Spleen (tissue), 7 donors: ENCODE measurements around the gene ADAMTS12.

ENCODE experiments used
- POLR2A ChIP-seq, 3 donors: fragments of 450-650 bp; IDR thresholded peaks; one replicate each; pipeline ENCODE4 v1.5.1; 2017; ENCODE audit warnings: antibody characterized with exemption in 3 of 3, mild to moderate bottlenecking in 1 of 3
- POLR2AphosphoS5 ChIP-seq, 3 donors: sonication (generic); formaldehyde crosslinking; IDR thresholded peaks; one replicate each; pipeline ENCODE4 v1.5.1; 2017; ENCODE audit warnings: antibody characterized with exemption in 3 of 3
- TF ChIP-seq, protein P1 (sequence below), 11 experiments: fragments of 200-600 bp in 7 of 11; fragments of 450-650 bp in 4 of 11; sonication (generic) in 4 of 11; IDR thresholded peaks in 8 of 11; conservative IDR thresholded peaks in 3 of 11; 1 replicate in 7 of 11; 2 replicates in 4 of 11; pipeline versions ENCODE4 v1.4.0 to v1.8.0; 2016 to 2021; ENCODE audit warnings: antibody characterized with exemption in 11 of 11, inconsistent platforms in 4 of 11, mild to moderate bottlenecking in 1 of 11
- donor health status: DM: no; HTN: no; CAD: no; lungs with moderate emphysema.
- donor health status: DM: no; HTN: no; CAD: no.
- donor health status: DM: no; HTN: no; CAD: no.

DNA sequence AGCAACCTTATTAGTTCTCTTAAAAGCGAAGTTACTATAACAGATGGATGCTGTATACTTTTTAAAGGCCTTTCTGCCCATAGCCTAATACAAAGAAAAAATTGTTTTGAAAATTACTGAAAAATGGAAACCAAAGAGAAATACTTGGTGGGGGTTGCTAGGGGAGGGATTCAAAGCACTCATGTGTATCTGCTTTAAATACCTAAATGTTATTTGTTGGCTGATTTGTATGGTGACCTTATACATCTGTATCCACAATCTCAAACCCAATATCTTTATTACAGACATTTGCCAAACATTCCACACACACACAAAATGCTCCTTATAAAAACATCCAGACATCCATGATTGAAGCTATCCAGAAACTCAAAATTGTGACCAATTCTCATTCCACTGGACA, 172.0 kb downstream of the ADAMTS12 start:
- TF ChIP-seq POLR2A (IDR thresholded peaks at IDR 0.05): no peak
- TF ChIP-seq, protein P1, sequence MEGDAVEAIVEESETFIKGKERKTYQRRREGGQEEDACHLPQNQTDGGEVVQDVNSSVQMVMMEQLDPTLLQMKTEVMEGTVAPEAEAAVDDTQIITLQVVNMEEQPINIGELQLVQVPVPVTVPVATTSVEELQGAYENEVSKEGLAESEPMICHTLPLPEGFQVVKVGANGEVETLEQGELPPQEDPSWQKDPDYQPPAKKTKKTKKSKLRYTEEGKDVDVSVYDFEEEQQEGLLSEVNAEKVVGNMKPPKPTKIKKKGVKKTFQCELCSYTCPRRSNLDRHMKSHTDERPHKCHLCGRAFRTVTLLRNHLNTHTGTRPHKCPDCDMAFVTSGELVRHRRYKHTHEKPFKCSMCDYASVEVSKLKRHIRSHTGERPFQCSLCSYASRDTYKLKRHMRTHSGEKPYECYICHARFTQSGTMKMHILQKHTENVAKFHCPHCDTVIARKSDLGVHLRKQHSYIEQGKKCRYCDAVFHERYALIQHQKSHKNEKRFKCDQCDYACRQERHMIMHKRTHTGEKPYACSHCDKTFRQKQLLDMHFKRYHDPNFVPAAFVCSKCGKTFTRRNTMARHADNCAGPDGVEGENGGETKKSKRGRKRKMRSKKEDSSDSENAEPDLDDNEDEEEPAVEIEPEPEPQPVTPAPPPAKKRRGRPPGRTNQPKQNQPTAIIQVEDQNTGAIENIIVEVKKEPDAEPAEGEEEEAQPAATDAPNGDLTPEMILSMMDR (IDR thresholded peaks at IDR 0.05 in 8 of 11, conservative IDR thresholded peaks at IDR 0.05 in 3 of 11): no peak
- no peak for TF ChIP-seq POLR2AphosphoS5 (IDR thresholded peaks at IDR 0.05)
